H1 (cell line): ENCODE results near the gene CPED1. TPM values are rescaled to one million over a fixed set of nuclear protein-coding genes. Genes with fewer than 3 reads are reported as not detected.

Experiments used
- FOSL1 ChIP-seq: IDR thresholded peaks from 2 replicates; pipeline ENCODE4 v1.6.1; 2011; ENCODE audit warnings: mild to moderate bottlenecking, low read depth, low read length, moderate library complexity; ENCODE audit not compliant: insufficient read depth
- POU5F1 ChIP-seq: IDR thresholded peaks from 2 replicates; pipeline ENCODE4 v1.6.1; 2011; ENCODE audit warnings: low read depth, mild to moderate bottlenecking, low read length, moderate library complexity
- SIRT6 ChIP-seq: IDR thresholded peaks from one replicate; pipeline ENCODE4 v1.7.1; 2012; ENCODE audit warnings: low read length, inconsistent platforms
- SUZ12 ChIP-seq: fragments of 200-600 bp; sonication (generic); IDR thresholded peaks from 2 replicates; pipeline ENCODE4 v1.6.1; 2012; ENCODE audit warnings: mild to moderate bottlenecking, inconsistent platforms, low read length, moderate library complexity, mixed read lengths
- TAF7 ChIP-seq: optimal IDR thresholded peaks from 2 replicates; pipeline ENCODE3; 2011; ENCODE audit warnings: low read depth, mild to moderate bottlenecking, inconsistent platforms, low read length, moderate library complexity, borderline replicate concordance
- polyA plus RNA-seq, 7 experiments: library from polyadenylated mRNA; depleted of rRNA in 3 of 7; stranded (reverse) in 5 of 7; unstranded in 2 of 7; fragments of >200 nt in 5 of 7; fragments of 200-250 nt in 2 of 7; gene quantifications; 1 replicate in 5 of 7; 2 replicates in 1 of 7; 4 replicates in 1 of 7; pipeline versions ENCODE4 v1.2.1 to v1.2.3, GENCODE V29; 2011 to 2013; ENCODE audit warnings: missing spikeins in 2 of 7, mixed read lengths in 2 of 7
- total RNA-seq: library from RNA; stranded (reverse); fragmentation: NEBNext Ultra II Directional; extraction: Animal tissue kit (Norgen Biotek cat#: 25700); gene quantifications from 2 replicates; pipeline ENCODE4 v1.2.1, GENCODE V29; 2021
- TF ChIP-seq, protein P1 (sequence below): fragments of 300-600 bp; sonication (generic); IDR thresholded peaks from 2 replicates; pipeline ENCODE4 v1.7.1; 2012; ENCODE audit warnings: low read length, moderate library complexity, mild to moderate bottlenecking, inconsistent platforms; ENCODE audit not compliant: insufficient replicate concordance

The CPED1 gene
- total and polyA plus RNA-seq, 2 of the 8 experiments (the other 6 are each of a cell fraction or from before 2014, with no cell fraction given) = 0.08 to 0.39 TPM

GRCh38 chr7:120990468-120991118, 2.1 kb downstream of the CPED1 start (continued):
- TF ChIP-seq, protein P1, sequence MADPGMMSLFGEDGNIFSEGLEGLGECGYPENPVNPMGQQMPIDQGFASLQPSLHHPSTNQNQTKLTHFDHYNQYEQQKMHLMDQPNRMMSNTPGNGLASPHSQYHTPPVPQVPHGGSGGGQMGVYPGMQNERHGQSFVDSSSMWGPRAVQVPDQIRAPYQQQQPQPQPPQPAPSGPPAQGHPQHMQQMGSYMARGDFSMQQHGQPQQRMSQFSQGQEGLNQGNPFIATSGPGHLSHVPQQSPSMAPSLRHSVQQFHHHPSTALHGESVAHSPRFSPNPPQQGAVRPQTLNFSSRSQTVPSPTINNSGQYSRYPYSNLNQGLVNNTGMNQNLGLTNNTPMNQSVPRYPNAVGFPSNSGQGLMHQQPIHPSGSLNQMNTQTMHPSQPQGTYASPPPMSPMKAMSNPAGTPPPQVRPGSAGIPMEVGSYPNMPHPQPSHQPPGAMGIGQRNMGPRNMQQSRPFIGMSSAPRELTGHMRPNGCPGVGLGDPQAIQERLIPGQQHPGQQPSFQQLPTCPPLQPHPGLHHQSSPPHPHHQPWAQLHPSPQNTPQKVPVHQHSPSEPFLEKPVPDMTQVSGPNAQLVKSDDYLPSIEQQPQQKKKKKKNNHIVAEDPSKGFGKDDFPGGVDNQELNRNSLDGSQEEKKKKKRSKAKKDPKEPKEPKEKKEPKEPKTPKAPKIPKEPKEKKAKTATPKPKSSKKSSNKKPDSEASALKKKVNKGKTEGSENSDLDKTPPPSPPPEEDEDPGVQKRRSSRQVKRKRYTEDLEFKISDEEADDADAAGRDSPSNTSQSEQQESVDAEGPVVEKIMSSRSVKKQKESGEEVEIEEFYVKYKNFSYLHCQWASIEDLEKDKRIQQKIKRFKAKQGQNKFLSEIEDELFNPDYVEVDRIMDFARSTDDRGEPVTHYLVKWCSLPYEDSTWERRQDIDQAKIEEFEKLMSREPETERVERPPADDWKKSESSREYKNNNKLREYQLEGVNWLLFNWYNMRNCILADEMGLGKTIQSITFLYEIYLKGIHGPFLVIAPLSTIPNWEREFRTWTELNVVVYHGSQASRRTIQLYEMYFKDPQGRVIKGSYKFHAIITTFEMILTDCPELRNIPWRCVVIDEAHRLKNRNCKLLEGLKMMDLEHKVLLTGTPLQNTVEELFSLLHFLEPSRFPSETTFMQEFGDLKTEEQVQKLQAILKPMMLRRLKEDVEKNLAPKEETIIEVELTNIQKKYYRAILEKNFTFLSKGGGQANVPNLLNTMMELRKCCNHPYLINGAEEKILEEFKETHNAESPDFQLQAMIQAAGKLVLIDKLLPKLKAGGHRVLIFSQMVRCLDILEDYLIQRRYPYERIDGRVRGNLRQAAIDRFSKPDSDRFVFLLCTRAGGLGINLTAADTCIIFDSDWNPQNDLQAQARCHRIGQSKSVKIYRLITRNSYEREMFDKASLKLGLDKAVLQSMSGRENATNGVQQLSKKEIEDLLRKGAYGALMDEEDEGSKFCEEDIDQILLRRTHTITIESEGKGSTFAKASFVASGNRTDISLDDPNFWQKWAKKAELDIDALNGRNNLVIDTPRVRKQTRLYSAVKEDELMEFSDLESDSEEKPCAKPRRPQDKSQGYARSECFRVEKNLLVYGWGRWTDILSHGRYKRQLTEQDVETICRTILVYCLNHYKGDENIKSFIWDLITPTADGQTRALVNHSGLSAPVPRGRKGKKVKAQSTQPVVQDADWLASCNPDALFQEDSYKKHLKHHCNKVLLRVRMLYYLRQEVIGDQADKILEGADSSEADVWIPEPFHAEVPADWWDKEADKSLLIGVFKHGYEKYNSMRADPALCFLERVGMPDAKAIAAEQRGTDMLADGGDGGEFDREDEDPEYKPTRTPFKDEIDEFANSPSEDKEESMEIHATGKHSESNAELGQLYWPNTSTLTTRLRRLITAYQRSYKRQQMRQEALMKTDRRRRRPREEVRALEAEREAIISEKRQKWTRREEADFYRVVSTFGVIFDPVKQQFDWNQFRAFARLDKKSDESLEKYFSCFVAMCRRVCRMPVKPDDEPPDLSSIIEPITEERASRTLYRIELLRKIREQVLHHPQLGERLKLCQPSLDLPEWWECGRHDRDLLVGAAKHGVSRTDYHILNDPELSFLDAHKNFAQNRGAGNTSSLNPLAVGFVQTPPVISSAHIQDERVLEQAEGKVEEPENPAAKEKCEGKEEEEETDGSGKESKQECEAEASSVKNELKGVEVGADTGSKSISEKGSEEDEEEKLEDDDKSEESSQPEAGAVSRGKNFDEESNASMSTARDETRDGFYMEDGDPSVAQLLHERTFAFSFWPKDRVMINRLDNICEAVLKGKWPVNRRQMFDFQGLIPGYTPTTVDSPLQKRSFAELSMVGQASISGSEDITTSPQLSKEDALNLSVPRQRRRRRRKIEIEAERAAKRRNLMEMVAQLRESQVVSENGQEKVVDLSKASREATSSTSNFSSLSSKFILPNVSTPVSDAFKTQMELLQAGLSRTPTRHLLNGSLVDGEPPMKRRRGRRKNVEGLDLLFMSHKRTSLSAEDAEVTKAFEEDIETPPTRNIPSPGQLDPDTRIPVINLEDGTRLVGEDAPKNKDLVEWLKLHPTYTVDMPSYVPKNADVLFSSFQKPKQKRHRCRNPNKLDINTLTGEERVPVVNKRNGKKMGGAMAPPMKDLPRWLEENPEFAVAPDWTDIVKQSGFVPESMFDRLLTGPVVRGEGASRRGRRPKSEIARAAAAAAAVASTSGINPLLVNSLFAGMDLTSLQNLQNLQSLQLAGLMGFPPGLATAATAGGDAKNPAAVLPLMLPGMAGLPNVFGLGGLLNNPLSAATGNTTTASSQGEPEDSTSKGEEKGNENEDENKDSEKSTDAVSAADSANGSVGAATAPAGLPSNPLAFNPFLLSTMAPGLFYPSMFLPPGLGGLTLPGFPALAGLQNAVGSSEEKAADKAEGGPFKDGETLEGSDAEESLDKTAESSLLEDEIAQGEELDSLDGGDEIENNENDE = no peak
- TF ChIP-seq POU5F1 (no peak), SIRT6 (no peak), SUZ12 (no peak), TAF7 (no peak), FOSL1 (no peak)
